ENCODE data around the gene PBX2.
"Not testable (repeated sequence)": the region's sequence is repeated elsewhere in the genome, so short reads cannot be mapped to it uniquely, and the experiment has no call there.

Gene PBX2

GRCh38 chr6:32187725-32188380 is 2.1 kb downstream of the PBX2 start:
- DNase-seq (ENCODE audit: extremely low read depth in 1 of 2, low read depth in 1 of 2) = not testable (repeated sequence)

DNA sequence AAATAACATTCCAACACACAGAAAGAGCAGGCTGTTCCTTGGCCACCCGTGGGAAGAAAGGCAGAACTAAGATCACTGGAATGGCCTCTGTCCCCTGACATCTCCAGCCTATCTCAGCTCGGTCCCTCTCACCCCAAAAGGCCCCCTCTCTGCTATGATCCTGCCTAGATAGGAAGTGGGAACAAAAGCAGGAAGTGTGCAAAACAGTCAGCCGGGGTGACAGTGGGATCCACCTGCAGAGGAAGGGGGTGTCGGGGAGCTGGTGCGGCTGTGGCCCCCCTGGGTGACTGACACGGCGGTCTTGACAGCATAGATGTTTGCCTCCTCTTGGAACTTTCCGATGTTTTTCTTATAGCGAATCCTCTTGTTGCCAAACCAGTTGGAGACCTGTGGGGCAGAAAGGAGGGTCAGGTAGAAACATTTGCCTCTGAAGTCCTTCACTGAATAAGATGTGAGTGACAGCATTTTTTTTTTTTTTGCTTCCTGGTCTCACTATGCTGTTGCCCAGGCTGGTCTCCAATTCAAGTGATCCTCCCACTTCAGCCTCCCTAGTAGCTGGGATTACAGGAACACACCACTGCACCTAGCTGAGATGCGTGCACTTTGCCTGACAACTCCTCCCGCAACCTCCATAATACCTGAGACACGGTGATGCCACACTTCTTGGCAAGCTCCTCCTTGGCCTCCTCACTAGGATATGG is 2.8 kb downstream of the PBX2 start:
- no peak for DNase-seq (ENCODE audit: extremely low read depth in 1 of 2, low read depth in 1 of 2)

DNA sequence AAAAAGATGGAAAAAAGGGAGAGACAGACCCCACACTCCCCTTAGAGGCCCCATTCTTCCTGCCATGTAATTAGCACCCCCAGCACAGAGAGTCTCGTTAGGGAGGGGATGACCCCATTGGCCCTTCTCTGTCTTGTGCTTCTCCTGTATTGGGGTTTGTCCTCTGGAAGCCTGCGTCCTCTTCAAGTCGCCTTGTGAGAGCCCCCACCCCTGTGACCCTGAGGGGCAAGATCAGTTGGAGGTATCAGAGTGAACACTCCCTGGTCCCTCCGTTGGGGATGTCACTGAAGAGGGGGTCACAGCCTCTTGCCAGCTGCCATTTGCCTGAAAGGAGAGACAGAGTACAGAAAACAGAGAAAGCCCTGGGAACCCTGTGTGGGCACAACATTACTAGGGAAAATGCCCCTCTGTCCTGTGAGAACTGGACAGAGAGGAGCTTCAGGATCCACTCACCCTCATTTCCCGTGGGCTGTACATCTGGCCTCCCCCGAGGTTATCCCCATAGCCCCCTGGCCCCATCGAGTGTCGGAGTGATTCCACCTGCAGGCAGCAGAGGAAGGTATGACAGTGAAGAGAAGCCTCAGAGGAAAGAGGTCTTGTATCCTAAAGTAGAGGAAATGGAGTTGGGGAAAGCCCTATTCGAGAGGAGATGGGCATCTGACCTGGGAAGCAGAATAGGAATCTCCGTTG is 3.7 kb downstream of the PBX2 start:
- DNase-seq (ENCODE audit: extremely low read depth in 1 of 2, low read depth in 1 of 2) = not testable (repeated sequence)

GRCh38 chr6:32185681-32186131 is 4.3 kb downstream of the PBX2 start:
- DNase-seq (ENCODE audit: extremely low read depth in 1 of 2, low read depth in 1 of 2) = peak in 1 of 2 donors; percentile 63

DNA sequence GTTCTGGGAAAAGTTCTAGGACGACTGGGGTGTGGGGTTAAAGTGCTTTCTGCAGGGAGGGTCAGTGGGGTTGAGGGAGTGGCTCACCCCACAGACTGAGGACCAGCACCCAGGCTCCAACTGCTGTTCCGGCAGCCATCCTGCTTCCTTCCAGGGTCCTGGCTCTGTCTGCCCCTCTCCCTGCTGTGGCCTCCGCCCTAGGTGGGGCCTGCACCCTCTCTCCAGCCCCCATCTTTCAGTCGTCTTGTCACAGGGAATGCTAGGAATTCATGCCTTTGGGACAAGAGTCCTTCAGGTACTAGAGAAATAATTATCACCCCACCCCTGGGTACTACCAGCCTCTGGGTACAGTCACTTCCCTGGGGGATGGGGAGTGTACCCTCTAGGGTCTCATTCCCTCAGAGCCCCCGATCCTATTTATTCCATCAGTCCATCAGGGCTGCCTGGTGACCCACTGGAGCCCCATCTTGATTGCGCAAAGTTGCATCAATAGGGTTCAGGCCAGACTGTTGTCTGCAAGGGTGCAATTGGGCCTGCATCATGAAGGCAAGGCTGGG is 5.8 kb downstream of the PBX2 start, which contains the start of gene AGER:
TSS of gene AGER (minus strand) at position 170 of the 557 bp plus-strand sequence. CDS start at position 139, 31 bp downstream.
- no peak for DNase-seq (ENCODE audit: extremely low read depth in 1 of 2, low read depth in 1 of 2)

DNA sequence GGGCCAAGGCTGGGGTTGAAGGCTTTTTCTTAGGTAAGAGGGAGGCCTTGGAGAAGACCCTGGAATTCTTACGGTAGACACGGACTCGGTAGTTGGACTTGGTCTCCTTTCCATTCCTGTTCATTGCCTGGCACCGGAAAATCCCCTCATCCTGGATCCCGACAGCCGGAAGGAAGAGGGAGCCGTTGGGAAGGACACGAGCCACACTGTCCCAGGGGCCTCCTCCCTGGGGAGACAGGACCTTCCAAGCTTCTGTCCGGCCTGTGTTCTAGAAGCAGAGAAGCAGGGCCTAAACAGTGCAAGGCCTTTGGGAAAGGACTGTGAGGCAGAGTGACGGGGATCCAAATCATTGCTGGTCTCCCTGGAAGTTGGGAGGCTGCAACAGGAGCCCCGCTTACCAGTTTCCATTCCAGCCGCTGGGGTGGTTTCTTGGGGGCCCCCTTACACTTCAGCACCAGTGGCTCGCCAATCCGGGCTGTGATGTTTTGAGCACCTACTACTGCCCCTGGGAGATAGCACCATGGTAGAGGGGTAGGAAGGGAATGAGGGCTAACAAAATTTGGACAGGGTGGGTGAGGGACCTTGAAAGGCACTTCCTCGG is 6.4 kb downstream of the PBX2 start:
- no peak for DNase-seq (ENCODE audit: extremely low read depth in 1 of 2, low read depth in 1 of 2)

GRCh38 chr6:32183030-32183429 is 7.0 kb downstream of the PBX2 start:
- DNase-seq (ENCODE audit: extremely low read depth in 1 of 2, low read depth in 1 of 2) = no peak

- no peak for DNase-seq (ENCODE audit: extremely low read depth in 1 of 2, low read depth in 1 of 2)
These were observed 7.4 kb downstream of the PBX2 start for GRCh38 chr6:32182555-32182981.

DNA sequence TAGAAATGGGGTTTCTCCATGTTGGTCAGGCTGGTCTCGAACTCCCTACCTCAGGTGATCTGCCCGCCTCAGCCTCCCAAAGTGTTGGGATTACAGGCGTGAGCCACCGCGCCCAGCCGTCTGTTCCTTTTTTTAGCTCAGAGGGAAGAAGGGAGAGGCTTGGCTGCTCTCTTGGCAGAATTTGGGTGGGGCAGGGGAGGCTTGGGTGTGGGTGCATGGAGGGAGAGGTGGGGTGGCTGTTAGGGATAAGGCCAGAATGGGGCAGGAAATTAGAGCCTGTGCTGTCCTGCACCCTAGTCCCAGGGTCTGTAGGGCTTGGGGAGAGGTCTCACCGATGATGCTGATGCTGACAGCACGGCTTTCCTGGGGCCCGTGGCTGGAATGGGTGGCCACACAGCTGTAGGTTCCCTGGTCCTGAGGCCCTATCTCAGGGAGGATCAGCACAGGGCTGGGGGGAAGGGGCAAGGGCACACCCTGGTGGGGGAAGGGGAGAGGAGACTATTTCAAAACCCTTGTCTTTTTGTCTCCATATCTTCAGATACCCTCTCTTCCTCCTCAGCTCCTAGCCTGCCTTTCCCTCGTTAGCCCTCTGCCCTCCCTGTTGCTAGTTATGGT is 8.0 kb downstream of the PBX2 start:
- no peak for DNase-seq (ENCODE audit: extremely low read depth in 1 of 2, low read depth in 1 of 2)

DNA sequence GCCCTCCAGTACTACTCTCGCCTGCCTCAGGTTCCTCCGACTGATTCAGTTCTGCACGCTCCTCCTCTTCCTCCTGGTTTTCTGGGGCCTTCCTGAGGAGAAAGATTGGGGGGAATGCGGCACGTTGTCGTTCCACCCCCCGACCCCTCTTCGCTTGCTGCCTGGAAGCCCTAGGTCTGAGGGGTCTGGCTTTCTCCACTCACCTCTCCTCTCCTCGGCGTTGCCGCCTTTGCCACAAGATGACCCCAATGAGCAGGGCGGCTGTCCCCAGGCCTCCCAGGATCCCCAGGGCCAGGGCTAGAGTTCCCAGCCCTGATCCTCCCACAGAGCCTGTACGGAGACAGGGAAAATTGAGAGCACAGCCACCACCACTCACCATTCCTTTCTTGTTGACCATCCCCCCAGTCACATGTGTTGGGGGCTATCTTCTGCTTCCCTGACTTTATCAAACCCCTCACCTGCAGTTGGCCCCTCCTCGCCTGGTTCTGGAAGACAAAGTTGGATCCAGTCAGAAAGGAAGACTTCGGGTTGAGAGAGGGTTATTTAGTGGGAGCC is 8.8 kb downstream of the PBX2 start:
- DNase-seq (ENCODE audit: extremely low read depth in 1 of 2, low read depth in 1 of 2) = no peak

GRCh38 chr6:32179766-32180405 is 10.1 kb downstream of the PBX2 start:
- no peak for DNase-seq (ENCODE audit: extremely low read depth in 1 of 2, low read depth in 1 of 2)

DNA sequence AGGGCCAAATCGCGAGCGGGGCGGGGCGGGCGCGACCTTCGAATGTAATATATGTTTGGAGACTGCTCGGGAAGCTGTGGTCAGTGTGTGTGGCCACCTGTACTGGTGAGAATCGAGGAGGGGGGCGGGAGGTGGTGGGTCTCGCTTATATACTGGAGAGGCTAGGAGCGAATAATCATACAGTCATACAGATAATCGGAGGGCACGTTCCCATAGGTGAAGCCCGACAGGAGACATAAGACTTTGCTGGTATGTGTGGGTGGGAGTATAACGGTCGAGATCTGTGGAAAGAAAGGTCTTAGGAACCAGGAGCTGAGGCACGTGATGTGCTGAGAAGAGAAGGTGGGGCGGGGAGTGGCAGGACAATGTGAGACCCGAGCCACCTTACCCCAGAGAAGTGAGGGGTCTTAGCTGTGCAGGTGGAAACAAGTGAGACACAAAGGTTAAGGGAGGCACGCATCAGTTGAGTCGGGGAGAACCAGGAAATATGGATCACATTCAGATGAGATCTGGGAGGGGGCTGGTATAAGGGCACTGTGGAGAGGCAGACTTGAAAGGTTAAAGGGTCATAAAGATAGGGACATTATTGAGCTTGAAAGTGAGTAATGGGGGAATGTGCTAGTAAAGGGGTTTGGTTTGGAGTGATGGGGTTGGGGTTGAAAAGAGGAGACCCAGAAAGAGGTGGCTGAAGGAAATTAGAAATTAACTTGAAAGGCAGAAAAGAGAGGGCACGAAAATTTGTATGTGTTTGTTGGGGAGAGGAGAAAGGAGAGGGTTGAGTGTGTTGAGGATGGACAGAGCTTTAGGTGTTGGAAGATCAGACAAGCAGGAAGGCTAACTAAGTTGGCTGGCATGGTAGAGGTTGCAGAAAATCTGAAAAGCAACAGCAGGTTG is 11.2 kb downstream of the PBX2 start:
- DNase-seq (ENCODE audit: extremely low read depth in 1 of 2, low read depth in 1 of 2) = no peak

DNA sequence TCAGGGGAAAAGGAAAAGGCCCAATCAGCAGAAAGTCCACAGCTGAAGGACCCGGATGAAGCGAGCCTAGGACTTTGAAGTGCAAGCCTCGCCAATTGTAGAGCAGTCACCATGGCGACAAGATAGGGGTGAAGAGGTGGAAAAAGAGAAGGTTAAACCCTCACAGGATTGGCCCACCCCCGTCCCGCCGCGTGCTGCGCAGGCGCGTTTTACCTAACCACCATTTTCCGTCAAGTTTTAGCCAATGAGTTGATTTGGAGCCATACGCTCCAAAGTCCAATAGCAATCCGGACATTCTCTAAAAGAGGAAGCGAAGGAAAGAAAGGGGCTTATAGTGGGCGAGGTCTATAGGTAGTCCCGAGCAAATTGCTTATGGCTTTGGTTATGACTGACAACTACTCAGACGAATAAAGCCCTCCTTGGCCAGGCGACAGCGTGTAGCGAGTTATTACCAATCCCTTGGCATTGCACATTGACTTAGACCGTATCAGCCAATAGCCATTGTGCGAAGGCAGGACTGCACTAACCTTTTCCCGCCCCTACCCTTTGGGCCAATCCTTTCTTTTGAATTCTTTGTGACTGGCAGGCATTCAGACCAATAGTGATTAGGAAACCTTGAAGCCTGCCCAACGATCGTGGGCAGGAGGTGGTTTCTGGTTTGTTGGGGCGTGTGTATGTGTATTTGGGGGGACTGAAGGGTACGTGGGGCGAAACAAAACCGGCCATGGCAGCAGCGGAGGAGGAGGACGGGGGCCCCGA is 12.0 kb downstream of the PBX2 start, which contains the start of gene RNF5:
TSS of gene RNF5 (plus strand) at position 618 of the 759 bp plus-strand sequence. CDS start at position 725, 107 bp downstream.
- peak; percentile 74 to 92 for DNase-seq (ENCODE audit: extremely low read depth in 1 of 2, low read depth in 1 of 2)

DNA sequence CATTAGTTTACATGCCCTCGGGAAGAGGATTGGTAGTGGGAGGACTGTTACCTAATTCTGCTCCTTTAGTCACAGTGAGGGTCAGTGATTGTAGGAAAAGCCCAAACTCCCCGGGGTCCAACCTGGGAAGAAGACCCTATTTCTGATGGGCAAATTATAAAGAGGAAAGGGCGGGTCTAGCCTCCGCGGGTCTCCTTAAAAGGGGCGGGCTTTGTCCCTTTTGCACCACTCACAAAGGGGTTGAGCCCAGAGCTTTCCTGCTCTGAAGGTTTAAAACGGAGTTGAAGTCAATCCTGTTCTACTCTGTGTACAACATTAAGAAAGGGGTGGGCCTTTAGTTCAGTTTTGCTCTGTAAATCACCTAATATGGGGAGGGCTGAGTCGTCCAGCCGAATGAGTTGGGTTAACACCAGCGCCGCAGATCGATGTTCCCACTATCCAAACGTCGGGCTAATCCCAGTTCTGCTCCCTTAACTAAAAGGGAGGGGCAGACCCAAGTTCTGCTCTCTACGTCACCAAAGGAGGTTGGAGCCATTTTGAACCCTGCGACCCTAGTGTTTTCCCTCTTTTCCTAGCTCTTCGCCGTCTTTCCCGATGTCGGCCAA is 12.7 kb downstream of the PBX2 start:
- peak in 1 of 2 donors; percentile 34 for DNase-seq (ENCODE audit: extremely low read depth in 1 of 2, low read depth in 1 of 2)

GRCh38 chr6:32176476-32177182 is 13.4 kb downstream of the PBX2 start:
- DNase-seq (ENCODE audit: extremely low read depth in 1 of 2, low read depth in 1 of 2) = no peak

GRCh38 chr6:32175711-32176475 is 14.1 kb downstream of the PBX2 start, which contains the start of gene AGPAT1:
Gene AGPAT1 (minus strand): TSS chr6:32176084. CDS start chr6:32171496, 4,588 bp downstream.
- DNase-seq (ENCODE audit: extremely low read depth in 1 of 2, low read depth in 1 of 2) = peak; percentile 89 to 95
